Gastroesophageal sphincter (tissue), 3 donors: ENCODE data around the gene TEX2.

Source experiments
- CTCF ChIP-seq, 4 experiments: fragments of 200-600 bp in 2 of 4; fragments of 450-650 bp in 2 of 4; sonication (generic) in 1 of 4; IDR thresholded peaks; one replicate each; pipeline ENCODE4 v1.5.1; 2017 to 2019; ENCODE audit warnings: antibody characterized with exemption in 4 of 4, mild to moderate bottlenecking in 2 of 4, moderate library complexity in 2 of 4
- POLR2A ChIP-seq, 2 donors: fragments of 450-650 bp; IDR thresholded peaks; one replicate each; pipeline ENCODE4 v1.6.1; 2017; ENCODE audit warnings: antibody characterized with exemption in 2 of 2, mild to moderate bottlenecking in 2 of 2, moderate library complexity in 1 of 2
- POLR2AphosphoS5 ChIP-seq: sonication (generic); formaldehyde crosslinking; IDR thresholded peaks from one replicate; pipeline ENCODE4 v1.6.1; 2017; ENCODE audit warnings: antibody characterized with exemption

GRCh38 chr17:64297467-64298088 lies 34.5 kb upstream of the TEX2 start:
- no peak for TF ChIP-seq CTCF (IDR thresholded peaks at IDR 0.05)
- TF ChIP-seq POLR2A (IDR thresholded peaks at IDR 0.05), result no peak
- TF ChIP-seq POLR2AphosphoS5, result no peak
